GM06990 (cell line): ENCODE results near the gene LDB3.

Source experiments
- DNase-seq: peaks from one replicate; pipeline ENCODE4 v3.0.0-alpha.2; 2011; ENCODE audit not compliant: insufficient read length; ENCODE audit errors: extremely low read depth
- H3K27me3 ChIP-seq: replicated peaks from 2 replicates; pipeline ENCODE4 v1.6.0; 2011; ENCODE audit warnings: low read length; ENCODE audit not compliant: control insufficient read depth, insufficient read depth
- H3K36me3 ChIP-seq: 2 replicates; pipeline ENCODE4 v1.5.1; 2011; ENCODE audit warnings: low read length; ENCODE audit not compliant: control insufficient read depth, insufficient read depth
- H3K4me3 ChIP-seq: replicated peaks from 2 replicates; pipeline ENCODE4 v1.5.1; 2011; ENCODE audit warnings: low read depth, mild to moderate bottlenecking, control low read depth, low read length
- CTCF ChIP-seq: IDR thresholded peaks from 2 replicates; pipeline ENCODE4 v1.5.1; 2011; ENCODE audit warnings: low read length, control low read depth, mild to moderate bottlenecking, inconsistent platforms; ENCODE audit not compliant: insufficient read depth, poor library complexity, severe bottlenecking

LDB3 gene

GRCh38 chr10:86648704-86649427 lies 19.4 kb upstream of the LDB3 start:
- H3K36me3 ChIP-seq = no peaks in the 10 kb centered on the region
- TF ChIP-seq CTCF = no peak
- no peak for DNase-seq

GRCh38 chr10:86649471-86650150 lies 18.7 kb upstream of the LDB3 start:
- H3K27me3 ChIP-seq = peaks cover 1% of the 10 kb centered on the region
- no peak for DNase-seq
- no peak for TF ChIP-seq CTCF
- no peak overlapping the region for H3K4me3 ChIP-seq
- H3K36me3 ChIP-seq = no peaks in the 10 kb centered on the region

More at GRCh38 chr10:86648704-86649427, 19.4 kb upstream of the LDB3 start:
- peaks cover 1% of the 10 kb centered on the region for H3K27me3 ChIP-seq
- H3K4me3 ChIP-seq = no peak overlapping the region

- no peak for DNase-seq
- Histone ChIP-seq H3K36me3 (no peaks in the 10 kb centered on the region), H3K4me3 (no peak overlapping the region), H3K27me3 (peaks cover 1% of the 10 kb centered on the region)
- no peak for TF ChIP-seq CTCF
Measured at GRCh38 chr10:86650151-86650550, 18.2 kb upstream of the LDB3 start.

- no peak for DNase-seq
- no peak for TF ChIP-seq CTCF
- Histone ChIP-seq H3K4me3 (no peak overlapping the region), H3K36me3 (no peaks in the 10 kb centered on the region), H3K27me3 (peaks cover 1% of the 10 kb centered on the region)
Measured at GRCh38 chr10:86651021-86651471, 17.3 kb upstream of the LDB3 start.

GRCh38 chr10:86651631-86652331 lies 16.5 kb upstream of the LDB3 start:
- Histone ChIP-seq H3K36me3 (no peaks in the 10 kb centered on the region), H3K4me3 (no peak overlapping the region), H3K27me3 (peaks cover 1% of the 10 kb centered on the region; the same call in 1 of the 2 replicates)
- TF ChIP-seq CTCF = no peak
- no peak for DNase-seq
